ENCODE results near the gene RPL7A.

RPL7A gene

DNA sequence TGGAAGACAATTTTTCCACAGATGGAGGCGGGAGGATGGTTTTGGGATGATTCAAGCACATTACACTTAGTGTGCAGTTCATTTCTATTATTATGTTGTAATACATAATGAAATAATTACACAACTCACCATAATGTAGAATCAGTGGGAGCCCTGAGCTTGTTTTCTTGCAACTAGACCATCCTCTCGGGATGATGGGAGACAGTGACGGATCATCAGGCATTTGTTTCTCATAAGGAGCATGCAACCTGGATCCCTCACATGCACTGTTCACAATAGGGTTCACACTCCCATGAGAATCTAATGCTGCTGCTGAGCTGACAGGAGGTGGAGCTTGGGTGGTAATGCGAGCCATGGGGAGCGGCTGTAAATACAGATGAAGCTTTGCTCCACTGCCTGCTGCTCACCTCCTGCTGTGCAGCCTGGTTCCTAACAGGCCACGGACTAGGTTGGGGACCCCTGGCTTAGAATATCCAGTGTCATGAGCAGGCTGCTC lies 29.8 kb downstream of the RPL7A start:
- TF ChIP-seq, protein P1, sequence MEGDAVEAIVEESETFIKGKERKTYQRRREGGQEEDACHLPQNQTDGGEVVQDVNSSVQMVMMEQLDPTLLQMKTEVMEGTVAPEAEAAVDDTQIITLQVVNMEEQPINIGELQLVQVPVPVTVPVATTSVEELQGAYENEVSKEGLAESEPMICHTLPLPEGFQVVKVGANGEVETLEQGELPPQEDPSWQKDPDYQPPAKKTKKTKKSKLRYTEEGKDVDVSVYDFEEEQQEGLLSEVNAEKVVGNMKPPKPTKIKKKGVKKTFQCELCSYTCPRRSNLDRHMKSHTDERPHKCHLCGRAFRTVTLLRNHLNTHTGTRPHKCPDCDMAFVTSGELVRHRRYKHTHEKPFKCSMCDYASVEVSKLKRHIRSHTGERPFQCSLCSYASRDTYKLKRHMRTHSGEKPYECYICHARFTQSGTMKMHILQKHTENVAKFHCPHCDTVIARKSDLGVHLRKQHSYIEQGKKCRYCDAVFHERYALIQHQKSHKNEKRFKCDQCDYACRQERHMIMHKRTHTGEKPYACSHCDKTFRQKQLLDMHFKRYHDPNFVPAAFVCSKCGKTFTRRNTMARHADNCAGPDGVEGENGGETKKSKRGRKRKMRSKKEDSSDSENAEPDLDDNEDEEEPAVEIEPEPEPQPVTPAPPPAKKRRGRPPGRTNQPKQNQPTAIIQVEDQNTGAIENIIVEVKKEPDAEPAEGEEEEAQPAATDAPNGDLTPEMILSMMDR (conservative IDR thresholded peaks at IDR 0.05; ENCODE audit: low read depth) = no peak
- ChIA-PET CTCF (interaction anchor here (0.7 to 1.4 kb wide), 4 partner anchors 16 to 1460 kb away, joined by 3 to 5 read pairs (median 3); no protein-coding TSS in a partner anchor), POLR2A (ENCODE audit: low non-redundant PET) (interaction anchor here (0.6 to 1.1 kb wide), 2 partner anchors 39 to 217 kb away, joined by 3 read pairs; no protein-coding TSS in a partner anchor)
- H3K27ac ChIP-seq = peak overlapping the region; percentile 40
- no peak for DNase-seq (ENCODE audit: low spot score)

DNA sequence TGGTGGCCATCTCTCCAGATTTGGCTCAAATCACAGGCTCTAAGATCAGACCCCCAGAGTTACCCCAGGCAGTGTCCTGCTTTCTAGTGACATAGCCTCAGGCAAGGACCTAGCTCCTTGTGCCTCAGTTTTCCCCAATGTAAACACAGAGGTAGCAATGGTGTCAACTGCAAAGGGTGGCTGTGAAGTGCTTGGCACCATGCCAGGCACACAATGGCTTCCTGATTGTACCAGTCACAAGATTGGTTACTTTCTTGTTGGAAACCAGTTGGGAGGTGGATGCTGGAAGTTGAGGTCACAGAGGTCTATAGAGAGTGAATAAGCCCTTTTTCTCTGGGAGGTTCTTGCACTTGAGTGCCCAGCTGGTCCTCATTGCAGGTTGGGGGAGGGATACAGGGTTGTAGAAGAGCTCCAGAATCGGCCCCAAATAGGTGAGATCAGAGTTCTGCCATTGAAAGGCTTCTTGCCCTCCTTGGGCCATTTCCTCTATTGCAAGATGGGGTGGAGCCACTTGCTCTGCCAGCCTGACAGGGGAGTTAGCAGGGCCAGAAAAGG lies 30.5 kb downstream of the RPL7A start:
- ChIA-PET POLR2A (ENCODE audit: low non-redundant PET) (no interaction called here), CTCF (interaction anchor here (0.7 kb wide), 2 partner anchors 20 to 1459 kb away, joined by 3 to 5 read pairs; no protein-coding TSS in a partner anchor)
- peak overlapping the region; percentile 40 for H3K27ac ChIP-seq
- no peak for DNase-seq (ENCODE audit: low spot score)
- TF ChIP-seq, protein P1 (conservative IDR thresholded peaks at IDR 0.05; ENCODE audit: low read depth) = no peak

DNA sequence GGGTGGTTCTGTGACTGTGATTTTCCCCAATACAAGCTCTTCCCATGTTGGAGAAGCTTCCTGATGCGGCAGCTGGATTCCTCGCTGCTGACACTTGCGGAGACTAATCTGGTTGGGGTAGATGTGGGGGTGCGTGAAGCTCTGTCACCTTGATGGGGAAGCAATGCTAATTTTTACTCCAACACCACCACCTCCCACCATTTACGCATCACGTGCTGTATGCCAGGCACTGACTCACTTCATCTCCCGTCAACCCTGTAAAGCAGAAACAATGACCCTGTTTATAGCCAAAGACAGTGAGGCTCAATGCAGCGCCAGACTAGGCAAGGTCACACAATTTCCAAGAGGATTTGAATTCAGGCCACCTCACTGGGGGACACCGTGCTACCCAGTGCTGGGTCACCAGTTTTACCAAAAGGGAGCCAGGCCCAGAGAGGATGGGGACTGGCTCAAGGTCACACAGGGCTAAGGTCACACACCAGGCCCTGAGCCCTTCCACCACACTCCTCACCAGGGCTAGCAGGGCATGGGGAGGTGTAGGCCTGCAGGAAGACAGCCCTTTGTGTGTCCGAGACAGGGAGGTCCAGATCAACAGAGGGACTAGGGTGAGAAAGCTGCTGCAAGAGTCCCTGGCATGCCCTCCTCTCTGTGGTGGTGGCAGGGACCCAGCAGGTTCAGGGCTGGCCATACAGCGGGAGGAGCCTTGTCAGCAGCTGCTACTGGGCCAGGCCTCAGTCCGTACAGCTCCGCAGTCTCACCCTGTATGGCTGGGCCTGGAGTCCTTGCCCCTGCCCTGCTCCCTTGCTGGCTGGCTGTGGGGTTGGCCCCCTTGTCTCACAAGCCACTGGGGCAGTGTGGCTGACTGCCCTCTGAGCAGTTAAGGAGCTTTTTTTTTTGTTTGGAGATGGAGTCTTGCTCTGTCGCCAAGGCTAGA lies 31.4 kb downstream of the RPL7A start:
- no peak overlapping the region for H3K27ac ChIP-seq
- no peak for DNase-seq (ENCODE audit: low spot score)
- ChIA-PET POLR2A (ENCODE audit: low non-redundant PET) (interaction anchor here (0.5 kb wide), 1 partner anchor 10 kb away, joined by 3 read pairs; no protein-coding TSS in a partner anchor), CTCF (interaction anchor here (0.6 to 1.4 kb wide), 2 partner anchors 9 to 25 kb away, joined by 3 to 6 read pairs; no protein-coding TSS in a partner anchor)
- TF ChIP-seq, protein P1 (conservative IDR thresholded peaks at IDR 0.05; ENCODE audit: low read depth) = no peak

DNA sequence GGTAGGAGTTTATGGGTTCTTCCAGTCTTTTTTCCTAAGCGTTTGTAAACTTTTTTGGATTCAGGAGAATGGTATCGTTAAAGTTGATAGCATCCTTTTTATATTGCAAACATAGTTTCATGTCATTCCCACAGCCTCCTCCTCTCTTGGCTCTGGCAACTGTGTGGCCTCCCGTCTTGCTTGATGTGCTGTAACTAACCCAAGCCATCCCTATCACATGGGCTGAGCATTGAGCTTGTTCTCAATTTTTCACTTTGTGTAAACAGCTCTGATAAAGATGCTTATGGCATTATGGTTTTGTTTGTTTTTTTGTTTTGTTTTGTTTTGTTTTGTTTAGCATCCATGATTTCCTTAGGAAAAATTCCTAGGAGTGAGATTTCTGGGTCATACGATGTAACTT lies 32.7 kb downstream of the RPL7A start:
- ChIA-PET CTCF (no interaction called here), POLR2A (ENCODE audit: low non-redundant PET) (no interaction called here)
- TF ChIP-seq, protein P1 (conservative IDR thresholded peaks at IDR 0.05; ENCODE audit: low read depth) = no peak
- DNase-seq (ENCODE audit: low spot score) = no peak
- no peak overlapping the region for H3K27ac ChIP-seq

DNA sequence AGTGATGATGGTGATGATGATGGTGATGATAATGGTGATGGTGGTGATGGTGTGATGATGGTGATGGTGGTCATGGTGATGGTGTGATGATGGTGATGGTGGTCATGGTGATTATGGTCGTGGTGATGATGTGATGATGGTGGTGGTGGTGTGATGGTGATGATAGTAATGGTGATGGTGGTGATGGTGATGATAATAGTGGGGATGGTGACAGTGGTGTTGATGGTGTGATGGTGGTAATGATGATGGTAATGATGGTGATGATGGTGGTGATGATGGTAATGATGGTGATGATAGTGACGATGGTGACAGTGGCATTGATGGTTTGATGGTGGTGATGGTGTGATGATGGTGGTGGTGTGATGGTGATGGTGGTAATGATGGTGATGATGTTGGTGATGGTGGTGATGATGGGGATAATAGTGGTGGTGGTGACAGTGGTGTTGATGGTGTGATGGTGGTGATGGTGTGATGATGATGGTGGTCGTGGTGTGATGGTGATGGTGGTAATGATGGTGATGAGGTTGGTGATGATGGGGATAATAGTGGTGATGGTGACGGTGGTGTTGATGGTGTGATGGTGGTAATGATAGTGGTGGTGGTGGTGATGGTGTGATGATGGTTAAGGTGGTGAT lies 34.6 kb downstream of the RPL7A start:
- TF ChIP-seq, protein P1 (conservative IDR thresholded peaks at IDR 0.05; ENCODE audit: low read depth) = no peak
- CTCF ChIA-PET = no interaction called here
- POLR2A ChIA-PET (ENCODE audit: low non-redundant PET) = interaction anchor here (0.5 kb wide), 1 partner anchor 47 kb away, joined by 3 read pairs; no protein-coding TSS in a partner anchor

DNA sequence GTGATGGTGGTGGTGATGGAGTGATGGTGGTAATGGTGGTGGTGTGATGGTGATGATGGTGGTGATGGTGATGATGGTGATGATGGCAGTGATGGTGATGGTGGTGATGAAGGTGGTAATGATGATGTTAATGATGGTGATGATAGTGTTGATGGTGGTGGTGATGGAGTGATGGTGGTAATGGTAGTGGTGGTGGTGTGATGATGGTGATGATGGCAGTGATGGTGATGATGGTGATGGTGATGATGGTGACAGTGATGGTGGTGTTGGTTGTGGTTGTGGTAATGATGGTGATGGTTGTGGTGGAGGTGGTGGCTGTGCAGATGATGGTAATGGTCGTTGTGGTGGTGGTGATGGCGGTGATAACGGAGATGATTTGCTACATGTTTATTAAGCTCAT lies 35.4 kb downstream of the RPL7A start:
- ChIA-PET POLR2A (ENCODE audit: low non-redundant PET) (no interaction called here), CTCF (interaction anchor here (0.8 kb wide), 1 partner anchor 96 kb away, joined by 3 read pairs; no protein-coding TSS in a partner anchor)
- TF ChIP-seq, protein P1 (conservative IDR thresholded peaks at IDR 0.05; ENCODE audit: low read depth) = no peak
- no peak for DNase-seq (ENCODE audit: low spot score)
- no peak overlapping the region for H3K27ac ChIP-seq

More for the DNA sequence above, 34.6 kb downstream of the RPL7A start:
- no peak for DNase-seq (ENCODE audit: low spot score)
- H3K27ac ChIP-seq = no peak overlapping the region
